ENCODE results near the gene KIF9.
"Not testable (repeated sequence)": the region's sequence is repeated elsewhere in the genome, so short reads cannot be mapped to it uniquely, and the experiment has no call there.

The KIF9 gene

DNA sequence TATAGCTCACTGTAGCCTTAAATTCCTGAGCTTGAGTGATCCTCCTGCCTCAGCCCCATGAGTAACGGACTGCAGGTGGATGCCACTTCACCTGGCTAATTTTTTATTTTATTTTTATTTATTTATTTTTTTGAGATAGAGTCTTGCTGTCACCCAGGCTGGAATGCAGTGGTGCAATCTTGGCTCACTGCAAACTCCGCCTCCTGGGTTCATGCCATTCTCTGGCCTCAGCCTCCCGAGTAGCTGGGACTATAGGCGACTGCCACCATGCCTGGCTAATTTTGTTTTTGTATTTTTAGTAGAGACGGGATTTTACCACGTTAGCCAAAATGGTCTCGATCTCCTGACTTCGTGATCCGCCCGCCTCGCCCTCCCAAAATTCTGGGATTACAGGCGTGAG lies 102.6 kb downstream of the KIF9 start:
- not testable (repeated sequence) for DNase-seq
